Urothelium cell line (cell line): ENCODE results near the gene GEMIN2.
A peak's percentile ranks its signal among the peaks of the same experiment; 100 is the strongest.
"Not testable (repeated sequence)": the region's sequence is repeated elsewhere in the genome, so short reads cannot be mapped to it uniquely, and the experiment has no call there.

Source experiments
- DNase-seq: peaks from one replicate; pipeline ENCODE4 v3.0.0; 2011; ENCODE audit warnings: low spot score, mixed read lengths
- FAIRE-seq: peaks from 2 replicates; lab custom pipeline; 2011; peaks lifted over from hg19 to GRCh38; lab: Jason Lieb, UNC

The GEMIN2 gene

DNA sequence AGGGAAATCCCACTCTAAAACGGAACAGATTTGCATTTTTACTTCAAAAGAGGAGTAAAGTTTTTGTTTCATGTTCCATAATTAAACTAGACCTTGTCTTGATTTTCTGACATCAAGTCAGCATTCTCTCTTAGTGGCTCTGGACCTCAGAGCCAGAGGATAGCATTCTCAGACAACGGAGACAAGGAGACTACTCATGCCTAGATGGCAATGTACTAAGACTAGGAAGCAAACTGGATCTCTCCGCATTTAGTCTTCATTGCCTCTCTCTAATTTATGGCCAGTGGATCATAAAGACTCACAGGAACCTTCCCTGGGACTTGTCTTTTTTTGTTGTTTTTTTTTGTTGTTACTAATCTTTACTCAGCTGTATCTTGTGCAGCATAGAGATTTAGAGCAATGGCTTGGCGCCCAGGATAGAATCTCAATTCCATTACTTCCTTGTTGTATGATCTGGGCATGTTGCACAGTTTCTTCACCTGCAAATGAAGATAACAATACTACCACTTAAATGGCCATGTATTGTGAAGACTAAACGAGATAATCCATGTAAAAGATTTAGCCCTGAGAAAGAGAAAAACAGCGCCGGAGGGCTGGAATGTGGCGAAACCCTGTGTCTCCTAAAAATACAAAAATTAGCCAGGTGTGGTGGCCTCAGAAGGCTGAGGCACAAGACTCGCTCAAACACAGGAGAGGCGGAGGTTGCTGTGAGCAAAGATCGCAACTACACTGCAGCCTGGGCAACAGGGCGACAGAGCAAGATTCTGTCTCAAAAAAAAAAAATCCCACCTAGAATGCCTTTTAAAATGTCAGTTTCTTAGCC lies 4.0 kb upstream of the GEMIN2 start:
- FAIRE-seq: no peak
- no peak for DNase-seq

DNA sequence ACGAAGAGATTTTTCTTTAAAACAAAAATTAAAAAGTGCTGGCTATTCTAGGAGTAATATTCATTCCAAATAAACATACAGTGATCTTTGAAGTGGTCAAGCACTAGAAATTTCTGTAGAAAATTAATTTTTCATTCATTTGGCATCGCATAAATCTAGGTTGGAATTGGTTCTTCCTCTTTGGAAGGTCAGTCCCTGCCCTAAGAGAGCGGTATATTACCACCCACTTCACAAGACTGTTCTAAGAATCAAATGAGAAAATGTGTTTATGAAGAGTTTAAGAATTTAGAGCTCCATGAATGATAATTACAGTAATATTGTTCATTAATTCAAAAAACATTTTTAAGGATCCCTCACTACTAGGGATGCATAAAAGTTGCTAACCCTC lies 444 bp upstream of the GEMIN2 start:
- DNase-seq: no peak
- FAIRE-seq: no peak

GRCh38 chr14:39122330-39123138 lies 8.4 kb downstream of the GEMIN2 start:
- DNase-seq: no peak
- FAIRE-seq: no peak

DNA sequence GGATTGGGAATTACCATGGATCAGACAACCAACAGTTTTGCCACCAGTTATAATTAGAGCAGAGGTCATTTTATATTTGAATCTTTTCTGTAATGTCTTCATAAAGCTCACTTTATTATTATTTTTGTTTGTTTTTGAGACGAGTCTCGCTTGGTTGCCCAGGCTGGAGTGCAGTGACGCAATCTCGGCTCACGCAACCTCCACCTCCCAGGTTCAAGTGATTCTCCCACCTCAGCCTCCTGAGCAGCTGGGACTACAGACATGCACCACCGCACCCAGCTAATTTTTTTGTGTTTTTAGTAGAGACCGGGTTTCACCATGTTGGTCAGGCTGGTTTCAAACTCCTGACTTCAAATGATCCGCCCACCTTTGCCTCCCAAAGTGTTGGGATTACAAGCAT lies 23.7 kb downstream of the GEMIN2 start:
- not testable (repeated sequence) for DNase-seq, FAIRE-seq

GRCh38 chr14:39138440-39138839 lies 24.3 kb downstream of the GEMIN2 start:
- DNase-seq (no peak), FAIRE-seq (no peak)

GRCh38 chr14:39140170-39140569 lies 26.0 kb downstream of the GEMIN2 start:
- DNase-seq (no peak), FAIRE-seq (no peak)

GRCh38 chr14:39141623-39142022 lies 27.5 kb downstream of the GEMIN2 start:
- not testable (repeated sequence) for FAIRE-seq, DNase-seq

DNA sequence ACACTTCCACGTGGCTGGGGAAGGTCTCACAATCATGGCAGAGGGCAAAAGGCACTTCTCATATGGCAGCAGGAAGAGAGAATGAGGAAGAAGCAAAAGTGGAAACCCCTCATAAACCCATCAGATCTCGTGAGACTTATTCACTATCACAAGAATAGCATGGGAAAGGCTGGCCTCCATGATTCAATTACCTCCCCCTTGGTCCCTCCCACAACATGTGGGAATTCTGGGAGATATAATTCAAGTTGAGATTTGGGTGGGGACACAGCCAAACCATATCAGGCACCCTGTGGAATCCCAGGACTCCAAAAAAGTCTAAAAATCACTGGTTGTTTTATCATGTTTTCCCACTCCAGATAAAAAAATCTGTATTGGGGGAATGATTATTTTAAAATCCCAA lies 29.1 kb downstream of the GEMIN2 start:
- not testable (repeated sequence) for FAIRE-seq, DNase-seq

- FAIRE-seq (no peak), DNase-seq (no peak)
Observed at GRCh38 chr14:39145266-39145966, 31.3 kb downstream of the GEMIN2 start.

DNA sequence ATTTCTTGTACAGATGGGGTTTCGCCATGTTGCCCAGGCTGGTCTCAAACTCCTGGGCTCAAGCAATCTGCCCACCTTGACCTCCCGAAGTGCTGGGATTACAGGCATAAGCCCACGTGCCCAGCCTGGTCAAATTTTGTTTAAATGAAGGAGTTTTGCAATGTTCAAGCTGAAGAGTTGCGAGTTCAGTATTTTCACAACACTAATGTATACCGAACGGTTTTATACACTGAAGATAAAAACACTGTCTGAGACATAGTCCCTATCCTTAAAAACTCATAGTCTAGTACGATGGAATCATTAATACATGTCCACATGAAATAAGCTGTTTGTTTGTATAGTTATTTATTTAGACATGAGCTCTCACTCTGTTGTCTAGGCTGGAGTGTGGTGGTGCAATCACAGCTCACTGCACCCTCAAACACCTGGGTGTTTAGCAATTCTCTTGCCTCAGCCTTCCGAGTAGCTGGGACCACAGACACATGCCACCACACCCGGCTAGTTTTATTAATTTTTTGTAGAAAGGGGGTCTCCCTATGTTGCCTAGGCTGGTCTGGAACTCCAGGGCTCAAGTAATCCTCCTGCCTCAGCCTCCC lies 40.6 kb downstream of the GEMIN2 start:
- DNase-seq: no peak
- no peak for FAIRE-seq

DNA sequence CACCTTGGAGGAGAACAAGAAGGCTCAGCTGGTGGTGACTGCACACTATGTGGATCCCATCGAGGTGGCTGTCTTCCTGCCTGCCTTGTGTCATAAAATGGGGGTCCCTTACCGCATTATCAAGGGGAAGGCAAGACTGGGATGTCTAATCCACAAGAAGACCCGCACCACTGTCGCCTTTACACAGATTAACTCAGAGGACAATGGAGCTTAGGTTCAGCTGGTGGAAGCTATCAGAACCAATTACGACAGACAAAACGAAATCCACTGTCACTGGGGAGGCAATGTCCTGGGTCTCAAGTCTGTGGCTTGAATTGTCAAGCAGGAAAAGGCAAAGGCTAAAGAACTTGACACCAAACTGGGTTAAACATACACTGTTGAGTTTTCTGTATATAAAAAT lies 43.4 kb downstream of the GEMIN2 start:
- DNase-seq: no peak
- no peak for FAIRE-seq

DNA sequence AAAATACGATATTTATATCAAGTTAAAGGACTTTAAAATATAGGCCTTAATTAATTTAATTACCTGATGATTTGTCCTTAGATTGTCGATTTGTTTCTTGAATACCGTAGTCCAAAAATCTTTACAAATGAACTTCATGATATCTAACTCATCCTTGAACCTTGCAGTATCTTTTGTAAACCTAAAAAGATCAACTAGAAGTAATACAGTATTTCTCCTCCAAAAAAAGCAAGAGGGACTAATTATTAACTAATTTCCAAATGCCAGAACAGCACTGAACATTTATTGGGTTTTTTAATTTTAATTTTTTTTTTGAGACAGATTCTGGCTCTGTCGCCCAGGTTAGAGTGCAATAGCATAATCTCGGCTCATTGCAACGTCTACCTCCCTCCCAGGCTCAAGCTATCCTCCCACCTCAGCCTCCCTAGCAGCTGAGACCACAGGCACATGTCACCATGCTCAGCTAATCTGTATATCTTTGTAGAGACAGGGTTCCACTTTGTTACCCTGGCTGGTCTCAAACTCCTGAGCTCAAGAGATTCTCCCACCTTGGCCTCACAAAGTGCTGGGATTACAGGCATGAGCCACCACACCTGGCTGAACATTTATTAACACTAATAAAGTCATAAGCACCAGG lies 44.2 kb downstream of the GEMIN2 start:
- FAIRE-seq: no peak

GRCh38 chr14:39160494-39160893 lies 46.4 kb downstream of the GEMIN2 start:
- FAIRE-seq (no peak), DNase-seq (no peak)

More for the DNA sequence above, 44.2 kb downstream of the GEMIN2 start:
- no peak for DNase-seq

DNA sequence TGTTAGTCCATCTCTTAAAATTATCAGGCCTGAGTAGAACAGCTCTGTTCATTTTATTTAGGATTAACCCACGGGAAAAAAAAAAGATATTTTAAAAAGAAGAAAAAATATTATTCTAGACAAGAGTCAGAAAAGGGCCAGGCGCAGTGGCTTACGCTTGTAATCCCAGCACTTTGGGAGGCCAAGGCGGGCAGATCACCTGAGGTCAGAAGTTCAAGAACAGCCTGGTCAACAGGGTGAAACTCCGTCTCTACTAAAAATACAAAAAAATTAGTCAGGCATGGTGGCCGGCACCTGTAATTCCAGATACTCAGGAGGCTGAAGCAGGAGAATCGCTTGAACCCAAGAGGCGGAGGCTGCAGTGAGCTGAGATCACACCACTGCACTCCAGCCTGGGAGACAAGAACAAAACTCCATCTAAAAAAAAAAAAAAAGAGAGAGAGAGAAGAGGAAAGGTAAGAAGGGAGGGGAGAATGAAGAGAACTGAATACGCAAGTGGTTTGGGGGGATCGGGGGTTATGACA lies 53.7 kb downstream of the GEMIN2 start:
- DNase-seq, FAIRE-seq: not testable (repeated sequence)

GRCh38 chr14:39168591-39168990 lies 54.5 kb downstream of the GEMIN2 start:
- no peak for FAIRE-seq
- DNase-seq: no peak

DNA sequence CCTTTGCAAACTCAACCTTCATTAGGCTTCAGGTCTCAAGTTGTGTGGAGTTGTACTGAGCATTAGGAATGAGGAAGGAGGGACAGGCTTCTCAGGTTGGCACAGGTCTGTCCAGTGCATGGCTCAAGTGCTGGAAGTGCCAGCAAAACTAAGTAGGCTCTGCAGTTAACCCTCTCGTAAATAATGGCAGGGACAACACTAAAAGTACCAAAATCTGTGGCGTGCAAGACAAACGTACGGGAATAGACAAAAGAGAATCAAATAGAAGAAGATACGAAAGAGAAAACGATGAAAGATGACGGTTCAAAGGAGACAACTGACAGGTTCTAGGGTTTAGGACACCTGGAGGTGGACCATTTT lies 55.4 kb downstream of the GEMIN2 start:
- FAIRE-seq: no peak
- DNase-seq: no peak

DNA sequence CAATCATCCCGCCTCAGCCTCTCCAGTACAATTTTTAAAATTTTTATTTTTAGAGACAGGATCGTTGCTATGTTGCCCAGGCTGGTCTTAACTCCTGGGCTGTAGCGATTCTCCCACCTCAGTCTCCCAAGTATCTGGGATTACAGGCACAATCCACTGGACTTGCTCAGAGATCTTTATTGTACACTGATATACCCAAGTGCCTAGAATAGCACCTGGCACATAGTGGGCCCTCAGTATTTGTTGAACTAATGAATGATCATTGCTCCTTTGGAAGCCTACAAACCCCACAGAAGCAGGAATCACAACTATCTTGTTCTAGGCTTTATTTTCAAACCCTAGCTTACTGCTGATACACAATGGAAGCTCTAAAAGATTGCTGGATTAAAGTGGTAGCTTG lies 59.1 kb downstream of the GEMIN2 start:
- FAIRE-seq (no peak), DNase-seq (no peak)

GRCh38 chr14:39174560-39175444 lies 60.7 kb downstream of the GEMIN2 start, which contains the start of gene PNN:
TSS of gene PNN (plus strand) at chr14:39175254. CDS start at chr14:39175280, 26 bp downstream.
- peak; percentile 96 for DNase-seq
- FAIRE-seq: no peak
